GM18873 (cell line): ENCODE data around the gene ANTKMT.
A peak's percentile ranks its signal among the peaks of the same experiment; 100 is the strongest.
"Not testable (repeated sequence)": the region's sequence is repeated elsewhere in the genome, so short reads cannot be mapped to it uniquely, and the experiment has no call there.

Experiments used
- ATAC-seq: cut with Tn5 transposase; IDR thresholded peaks from one replicate; pipeline ENCODE4 v1.9.1; 2021; ENCODE audit warnings: mild to moderate bottlenecking, moderate library complexity, moderate number of reproducible peaks; ENCODE audit not compliant: unreplicated experiment, low FRiP score

ANTKMT gene

DNA sequence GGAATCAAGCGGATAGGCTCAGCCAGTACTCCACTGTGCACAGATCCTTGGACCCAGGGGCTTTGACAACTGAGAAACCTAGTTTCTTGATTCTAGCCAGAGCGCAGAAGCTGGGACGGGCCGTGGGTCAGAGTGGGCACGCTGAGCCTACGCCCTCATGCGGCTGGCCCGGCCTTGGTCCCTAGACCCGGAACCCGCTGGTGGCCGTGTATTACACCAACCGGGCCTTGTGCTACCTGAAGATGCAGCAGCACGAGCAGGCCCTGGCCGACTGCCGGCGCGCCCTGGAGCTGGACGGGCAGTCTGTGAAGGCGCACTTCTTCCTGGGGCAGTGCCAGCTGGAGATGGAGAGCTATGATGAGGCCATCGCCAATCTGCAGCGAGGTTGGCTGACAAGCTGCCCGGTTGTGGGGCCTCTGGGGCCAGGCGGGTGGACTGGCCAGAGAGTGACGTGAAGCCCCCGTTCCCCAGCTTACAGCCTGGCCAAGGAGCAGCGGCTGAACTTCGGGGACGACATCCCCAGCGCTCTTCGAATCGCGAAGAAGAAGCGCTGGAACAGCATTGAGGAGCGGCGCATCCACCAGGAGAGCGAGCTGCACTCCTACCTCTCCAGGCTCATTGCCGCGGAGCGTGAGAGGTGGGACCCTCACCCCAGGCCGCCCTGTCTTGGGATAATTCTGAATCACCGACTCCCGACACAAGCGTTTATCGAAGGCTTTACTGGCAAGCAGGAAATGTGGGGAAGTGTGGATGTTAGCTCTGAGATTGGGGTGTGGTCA lies 39.8 kb upstream of the ANTKMT start:
- ATAC-seq, result no peak

DNA sequence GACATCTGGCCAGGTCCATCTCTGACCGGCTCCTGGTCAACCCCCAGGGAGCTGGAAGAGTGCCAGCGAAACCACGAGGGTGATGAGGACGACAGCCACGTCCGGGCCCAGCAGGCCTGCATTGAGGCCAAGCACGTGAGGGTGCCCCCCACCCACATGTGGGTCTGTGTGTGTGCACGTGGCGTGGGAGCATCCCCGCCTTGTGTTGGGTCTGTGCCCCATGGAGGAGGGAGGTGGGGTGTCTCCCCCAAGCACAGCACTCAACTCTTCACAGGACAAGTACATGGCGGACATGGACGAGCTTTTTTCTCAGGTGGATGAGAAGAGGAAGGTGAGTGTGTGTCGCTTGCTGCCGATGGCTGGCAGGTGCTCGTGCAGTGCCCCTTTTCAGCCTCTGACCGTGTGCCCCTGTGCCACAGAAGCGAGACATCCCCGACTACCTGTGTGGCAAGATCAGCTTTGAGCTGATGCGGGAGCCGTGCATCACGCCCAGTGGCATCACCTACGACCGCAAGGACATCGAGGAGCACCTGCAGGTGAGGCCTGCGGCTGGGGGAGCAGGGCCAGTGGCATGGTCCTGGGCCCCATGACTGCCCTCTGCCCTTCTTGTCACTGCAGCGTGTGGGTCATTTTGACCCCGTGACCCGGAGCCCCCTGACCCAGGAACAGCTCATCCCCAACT lies 39.1 kb upstream of the ANTKMT start:
- ATAC-seq, result no peak

DNA sequence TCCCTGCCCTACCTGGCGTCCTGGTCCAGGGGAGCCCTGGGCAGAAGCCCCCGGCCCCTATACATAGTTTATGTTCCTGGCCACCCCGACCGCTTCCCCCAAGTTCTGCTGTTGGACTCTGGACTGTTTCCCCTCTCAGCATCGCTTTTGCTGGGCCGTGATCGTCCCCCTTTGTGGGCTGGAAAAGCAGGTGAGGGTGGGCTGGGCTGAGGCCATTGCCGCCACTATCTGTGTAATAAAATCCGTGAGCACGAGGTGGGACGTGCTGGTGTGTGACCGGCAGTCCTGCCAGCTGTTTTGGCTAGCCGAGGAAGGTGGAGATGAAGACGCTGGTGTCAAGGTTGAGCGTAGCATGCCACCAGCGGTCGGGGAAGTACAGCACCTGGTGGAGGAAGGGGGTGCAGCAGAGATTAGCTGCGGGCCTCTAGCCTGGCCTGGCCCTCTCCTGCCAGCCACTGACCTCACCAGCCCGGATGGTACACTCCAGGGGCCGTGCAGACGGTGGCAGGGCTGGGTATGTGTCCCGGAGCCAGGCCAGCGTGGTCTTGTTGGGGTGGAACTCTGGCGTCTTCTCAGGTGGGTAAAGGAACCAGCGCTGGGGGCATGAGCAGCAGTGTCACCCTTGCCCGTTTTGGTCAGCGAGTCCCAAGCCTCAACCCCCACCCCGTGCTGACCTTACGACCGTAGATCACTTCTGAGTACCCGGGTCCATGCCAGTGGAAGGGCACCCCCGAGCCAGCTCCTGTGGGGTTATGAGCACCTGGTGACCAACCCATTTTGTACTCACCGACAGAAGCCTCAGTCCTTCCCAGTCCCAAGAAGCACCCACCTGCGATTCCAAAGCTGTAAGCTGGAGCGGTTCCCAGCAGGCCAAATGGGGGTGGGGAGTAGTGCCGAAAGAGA lies 38.2 kb upstream of the ANTKMT start:
- ATAC-seq, result no peak

DNA sequence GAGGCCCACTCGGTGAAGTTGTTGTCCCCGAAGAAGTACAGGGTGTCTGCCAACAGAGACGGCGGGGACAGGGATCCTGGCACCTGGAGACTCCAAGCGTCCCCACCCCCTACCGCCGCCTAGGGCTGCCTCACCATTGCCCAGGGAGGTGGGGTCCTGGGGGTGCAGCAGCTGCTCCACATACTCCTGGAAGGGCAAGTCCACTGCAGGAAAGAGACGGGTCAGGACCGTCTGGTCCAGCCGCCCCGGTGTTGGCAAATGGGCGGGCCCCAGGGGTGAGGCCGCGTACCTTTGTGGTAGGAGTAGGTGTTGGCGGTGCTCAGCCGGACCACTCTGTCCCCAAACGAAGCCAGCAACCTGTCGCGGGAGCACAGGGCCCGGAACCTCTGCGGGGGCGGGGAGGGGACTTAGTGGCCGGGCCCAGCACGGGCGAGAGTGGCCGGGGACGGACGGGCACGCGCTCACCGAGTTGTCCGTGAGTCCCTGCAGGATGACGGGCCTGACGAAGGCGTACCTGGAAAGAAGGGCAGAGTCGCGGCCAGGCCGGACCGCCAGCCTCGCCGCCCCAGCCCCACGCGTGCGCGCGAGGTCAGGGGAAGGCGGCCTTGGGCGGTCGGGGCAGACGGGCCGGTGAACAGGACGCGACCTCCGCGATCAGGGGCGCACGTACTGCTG lies 37.4 kb upstream of the ANTKMT start:
- no peak for ATAC-seq

DNA sequence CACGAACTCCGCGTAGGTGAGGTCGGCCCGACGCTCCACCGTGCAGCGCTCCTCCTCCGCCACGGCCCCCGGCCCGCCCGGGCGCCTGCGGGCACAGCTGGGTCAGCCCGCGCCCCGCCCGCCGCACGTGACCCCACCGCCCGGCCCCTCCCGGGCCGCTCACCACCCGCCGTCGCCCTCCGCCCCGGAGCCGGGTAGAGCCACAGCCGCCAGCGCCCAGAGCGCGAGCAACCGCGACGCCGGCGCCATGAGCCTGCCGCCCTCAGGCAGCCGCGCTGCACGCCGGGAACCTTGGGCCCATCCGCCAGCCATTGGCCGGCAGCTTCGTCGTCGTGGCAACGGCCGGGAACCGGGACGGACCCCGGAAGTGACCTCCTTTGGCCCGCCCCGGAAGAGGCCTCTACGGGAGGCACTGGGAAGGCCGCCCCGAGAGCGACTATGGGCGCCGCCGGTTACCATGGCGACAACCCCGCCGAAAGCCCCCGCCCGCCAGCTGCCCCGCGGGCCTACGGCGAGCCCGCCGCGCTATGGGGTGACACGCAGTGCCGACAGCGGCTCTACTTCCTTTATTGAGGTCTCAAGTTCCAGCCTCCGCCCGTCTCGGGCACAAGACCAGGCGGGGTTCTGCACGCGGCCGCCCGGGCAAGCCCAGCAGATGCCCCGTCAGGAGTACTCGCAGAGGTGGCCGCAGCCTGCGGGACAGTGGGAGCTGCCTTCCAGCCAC lies 36.7 kb upstream of the ANTKMT start, which contains the start of gene JMJD8:
JMJD8 (minus strand) TSS at position 264 of the 724 bp plus-strand sequence; CDS start at position 249, 15 bp downstream.
- ATAC-seq, result peak; percentile 64

DNA sequence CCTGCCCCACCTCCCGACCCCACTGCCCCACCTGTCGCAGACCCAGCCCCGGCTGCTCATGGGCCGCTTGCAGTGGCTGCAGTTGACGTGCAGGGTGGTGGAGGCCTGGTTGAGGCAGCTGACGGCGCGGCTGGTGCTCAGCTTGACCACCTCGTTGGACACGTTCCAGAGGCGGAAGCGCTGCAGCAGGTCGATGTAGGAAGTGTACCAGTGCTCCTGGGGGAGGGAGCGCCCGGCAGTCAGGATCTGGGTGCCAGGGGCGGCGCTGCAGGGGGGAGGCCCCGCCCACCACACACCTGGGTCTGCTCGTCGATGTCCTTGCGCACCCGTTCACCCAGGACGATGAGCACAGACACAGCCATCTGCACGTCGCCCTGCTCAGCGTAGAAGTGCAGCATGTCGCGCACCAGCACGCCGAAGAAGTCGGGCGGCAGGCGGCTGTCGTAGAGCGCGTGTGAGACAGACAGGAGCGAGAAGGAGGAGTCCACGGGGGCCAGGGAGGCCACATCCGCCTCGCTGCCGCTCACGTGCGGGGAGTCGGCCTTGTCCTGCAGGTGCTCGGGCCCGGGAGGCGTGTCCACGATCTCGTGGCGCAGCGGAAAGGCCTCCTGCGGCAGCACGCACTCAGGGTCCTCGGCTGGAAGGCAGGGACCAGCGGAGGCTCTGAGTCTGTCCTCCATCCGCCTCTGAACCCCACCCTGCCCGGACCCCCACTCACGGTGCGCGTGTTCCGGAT lies 35.8 kb upstream of the ANTKMT start:
- ATAC-seq, result no peak

DNA sequence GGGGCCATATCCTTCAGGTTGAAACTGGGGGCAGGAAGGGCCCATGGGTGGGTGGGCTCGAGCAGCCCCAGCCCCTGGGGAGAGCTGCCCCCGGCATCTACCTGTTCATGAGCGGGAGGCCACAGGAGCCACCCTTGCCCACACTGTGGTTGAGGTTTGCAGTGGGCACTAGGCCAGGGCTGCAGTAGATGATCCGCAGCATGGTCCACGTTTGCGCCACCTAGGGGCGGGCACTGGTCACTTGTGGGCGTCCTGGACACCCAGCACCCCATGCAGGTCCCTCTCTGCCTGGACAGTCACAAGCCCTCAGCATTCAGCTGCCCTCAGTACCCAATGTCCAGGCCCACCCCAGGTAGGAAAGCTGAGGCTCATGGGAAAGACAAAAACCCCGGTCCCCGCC lies 35.0 kb upstream of the ANTKMT start:
- ATAC-seq, result no peak

DNA sequence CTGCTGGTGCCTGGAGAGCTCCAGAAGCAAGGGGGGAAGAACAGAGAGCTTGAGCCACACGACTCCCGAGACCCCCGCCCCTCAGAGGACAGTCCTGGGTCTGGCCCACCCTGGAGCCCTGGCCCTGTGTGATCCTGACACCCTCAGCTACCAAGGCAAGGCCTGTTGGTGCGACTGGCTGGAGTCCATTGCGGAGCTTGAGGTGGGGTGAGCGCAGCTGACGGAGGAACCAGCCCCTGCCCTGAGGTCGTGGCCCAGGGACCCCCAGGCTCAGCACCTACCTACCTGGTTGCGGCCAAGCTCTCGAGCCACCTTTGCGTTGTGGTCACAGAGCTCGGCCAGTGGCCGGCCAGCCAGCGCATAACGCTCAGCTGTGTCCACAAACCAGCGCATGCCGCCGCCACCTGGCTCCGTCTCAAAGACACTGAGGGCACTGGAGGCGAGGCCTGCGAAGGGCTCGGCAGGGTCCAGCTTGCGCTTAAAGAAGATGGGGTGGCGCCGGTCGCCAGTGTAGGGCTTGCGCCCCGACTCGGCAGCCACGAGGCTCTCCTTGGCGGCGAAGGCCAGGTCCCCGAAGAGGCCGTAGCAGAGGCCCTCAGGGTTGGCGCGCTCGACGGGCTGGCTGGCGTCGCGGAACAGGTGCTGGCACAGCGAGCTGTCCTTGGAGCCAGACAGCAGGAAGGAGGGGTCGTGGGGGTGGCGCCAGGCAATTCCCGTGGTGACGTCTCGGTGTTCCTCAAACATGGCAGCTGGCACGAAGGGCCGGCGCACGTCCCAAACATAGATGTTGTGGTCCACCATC lies 34.3 kb upstream of the ANTKMT start:
- ATAC-seq, result no peak

DNA sequence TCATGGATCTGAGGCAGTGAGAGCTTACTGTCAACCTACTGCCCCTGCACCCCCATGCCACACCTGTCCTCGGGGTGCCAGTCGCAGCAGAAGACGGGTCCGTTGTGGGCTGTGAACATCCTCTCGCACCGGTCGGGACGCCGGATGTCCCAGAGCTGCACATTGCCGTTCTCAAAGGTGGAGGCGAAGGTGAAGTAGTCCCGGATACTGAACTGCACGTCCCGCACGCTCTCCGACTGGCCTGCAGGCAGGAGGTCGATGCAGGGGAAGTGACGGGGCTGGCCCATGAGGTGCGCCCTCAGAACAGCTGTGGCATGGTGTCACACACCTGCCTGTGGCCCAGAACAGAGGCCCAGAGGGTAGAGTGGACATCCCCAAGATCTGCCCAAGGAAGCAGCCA lies 33.4 kb upstream of the ANTKMT start:
- ATAC-seq, result no peak

DNA sequence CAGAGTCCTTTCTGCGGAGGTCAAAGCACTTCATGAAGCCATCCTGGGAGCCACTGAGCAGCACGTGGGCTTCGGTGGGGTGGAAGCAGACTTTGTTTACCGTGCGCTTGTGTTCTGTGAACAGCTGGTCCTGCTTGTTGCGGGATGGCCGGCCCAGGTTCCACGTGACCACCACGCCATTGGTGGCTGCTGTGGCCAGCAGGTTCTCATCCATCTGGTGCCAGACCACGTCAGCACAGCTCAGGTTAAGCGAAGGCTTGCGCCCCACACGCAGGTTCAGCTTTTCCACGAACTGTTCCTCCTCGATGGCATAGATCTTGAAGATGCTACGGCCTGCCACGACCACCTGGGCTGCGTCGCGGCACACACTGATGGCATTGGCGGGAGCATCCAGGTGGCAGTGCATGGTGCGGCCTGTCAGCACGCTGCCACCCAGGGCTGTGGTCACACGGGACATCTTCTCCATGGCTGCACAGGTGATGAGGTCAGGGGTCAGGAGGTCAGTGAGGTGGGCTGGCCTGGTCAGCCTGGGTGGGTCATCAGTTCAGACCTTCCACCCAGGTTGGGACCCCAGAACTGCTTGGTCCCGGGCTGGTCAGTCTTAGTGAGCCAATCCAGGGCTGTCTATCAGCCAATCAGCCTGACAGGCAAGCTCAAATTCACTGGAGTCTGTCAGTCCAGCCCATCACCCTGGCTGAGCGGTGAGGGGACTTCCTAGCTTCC lies 31.6 kb upstream of the ANTKMT start:
- no peak for ATAC-seq

DNA sequence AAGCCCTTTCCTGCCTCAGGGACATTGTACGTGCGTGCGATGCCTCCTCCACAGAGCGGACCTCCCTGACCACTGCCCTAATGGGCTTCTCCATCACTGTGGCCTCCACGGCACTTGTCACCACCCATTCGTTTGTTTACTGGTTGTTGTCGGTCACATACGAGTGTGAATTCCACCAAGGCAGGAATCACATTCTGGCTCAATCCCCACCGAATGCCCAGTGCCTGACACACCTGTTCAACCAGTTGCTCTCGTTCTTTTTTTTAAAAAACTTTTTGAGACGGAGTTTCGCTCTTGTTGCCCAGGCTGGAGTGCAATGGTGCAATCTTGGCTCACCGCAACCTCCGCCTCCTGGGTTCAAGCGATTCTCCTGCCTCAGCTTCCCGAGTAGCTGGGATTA lies 29.7 kb upstream of the ANTKMT start:
- ATAC-seq, result not testable (repeated sequence)

DNA sequence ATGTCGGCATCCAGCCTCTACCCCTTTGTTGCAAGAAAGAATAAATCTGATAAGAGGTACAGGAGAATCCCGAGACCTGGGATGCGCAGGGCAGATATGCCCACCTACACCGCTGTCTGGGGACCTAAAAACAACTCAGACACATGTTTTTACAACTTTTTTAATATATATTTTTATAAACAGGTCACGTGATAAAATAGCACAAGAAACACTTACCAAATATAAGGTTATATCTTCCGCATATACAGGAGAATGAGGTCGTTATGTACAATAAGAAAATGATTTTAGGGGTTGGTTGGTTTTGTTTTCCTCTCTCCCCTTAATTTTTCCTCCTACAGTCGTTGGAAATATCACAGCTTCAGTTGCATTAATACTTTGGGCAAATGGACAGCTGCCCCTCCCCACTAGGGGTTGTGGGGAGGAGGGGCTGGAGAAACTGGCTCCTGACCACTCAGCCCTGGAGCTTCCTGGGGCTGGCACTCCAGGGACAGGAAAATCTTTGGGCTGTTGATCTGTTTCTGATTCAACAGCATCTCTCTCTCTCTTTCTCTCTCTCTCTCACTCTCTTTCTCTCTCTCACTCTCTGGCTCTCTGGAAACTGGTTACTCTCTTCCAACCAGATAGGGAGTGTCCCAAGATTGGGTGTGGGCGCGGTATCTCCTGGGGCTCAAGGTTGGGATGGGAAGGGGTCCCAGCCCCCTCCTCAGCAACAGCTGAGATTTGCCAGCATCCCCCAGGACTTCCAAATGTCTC lies 28.4 kb upstream of the ANTKMT start:
- ATAC-seq, result no peak

DNA sequence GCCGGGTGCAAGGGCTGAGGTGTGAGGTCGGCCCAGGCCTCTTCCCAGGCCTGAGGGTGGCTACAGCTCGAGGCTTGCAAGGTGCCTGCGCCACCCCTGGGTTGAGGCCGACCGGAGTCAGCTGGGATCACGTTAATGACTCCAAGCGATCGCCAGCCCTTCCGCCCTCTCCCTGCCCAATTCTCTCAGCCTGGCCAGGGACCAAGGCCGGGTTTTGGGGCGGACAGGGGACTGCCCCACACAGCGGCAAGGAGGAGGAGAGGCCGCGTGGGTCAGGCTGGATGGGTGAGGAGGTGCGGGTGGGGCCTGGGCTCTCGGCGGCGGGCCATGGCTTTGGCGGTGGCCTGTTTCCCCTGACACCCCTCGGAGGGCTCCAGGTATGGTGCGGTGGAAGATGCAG lies 27.6 kb upstream of the ANTKMT start:
- no peak for ATAC-seq

DNA sequence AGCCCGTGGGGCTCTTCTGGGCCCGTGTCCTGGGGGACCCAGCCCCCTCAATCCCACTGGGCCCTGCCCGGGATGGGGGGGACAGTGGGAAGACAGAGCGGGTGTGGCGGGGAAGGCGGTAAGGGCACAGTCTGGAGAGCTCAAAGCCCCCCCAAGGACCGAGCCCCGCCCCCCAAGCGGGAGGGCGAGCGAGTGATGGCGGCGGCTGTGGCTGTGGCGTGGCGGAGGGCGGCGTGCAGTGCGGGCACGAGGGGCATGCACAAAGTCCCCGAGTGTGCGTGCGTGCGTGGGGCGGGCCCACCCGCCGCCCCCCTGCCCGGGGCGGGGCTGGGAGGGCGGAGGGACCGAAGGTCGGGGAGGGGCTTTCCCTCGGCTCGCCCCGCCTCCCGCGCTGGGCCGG lies 27.2 kb upstream of the ANTKMT start:
- ATAC-seq, result no peak

DNA sequence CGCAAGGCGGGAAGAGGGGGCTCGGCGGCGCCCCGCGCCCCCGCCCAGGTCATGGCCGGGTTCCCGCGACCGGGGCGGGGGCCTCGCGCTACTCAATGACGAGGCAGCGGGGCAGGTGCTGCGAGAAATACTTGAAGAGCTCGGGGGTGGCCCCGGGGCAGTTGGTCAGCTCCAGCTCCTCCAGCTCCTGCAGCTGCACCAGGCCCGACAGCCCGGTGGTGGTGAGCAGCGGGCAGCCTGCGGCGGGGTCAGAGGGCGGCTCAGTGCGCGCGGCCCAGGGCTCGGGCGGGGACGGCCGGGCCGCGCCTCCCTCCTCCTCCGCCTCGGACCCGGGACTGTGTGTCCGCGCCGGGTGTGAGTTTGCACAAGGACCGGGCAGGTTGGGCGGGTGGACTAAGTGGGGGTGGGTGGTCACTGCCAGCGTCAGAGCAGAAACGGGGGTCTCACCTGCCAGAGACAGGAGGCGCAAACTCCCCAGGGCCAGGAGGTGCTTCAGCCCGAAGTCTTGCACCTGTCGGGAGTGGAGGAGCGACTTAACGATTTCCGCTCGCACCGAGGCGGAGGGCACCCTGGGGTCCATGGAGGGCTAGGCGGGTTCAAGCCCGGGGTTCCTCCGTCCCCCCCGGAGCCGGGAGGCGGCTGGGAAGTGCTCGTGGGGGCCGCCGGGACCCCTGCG lies 26.6 kb upstream of the ANTKMT start:
- no peak for ATAC-seq

DNA sequence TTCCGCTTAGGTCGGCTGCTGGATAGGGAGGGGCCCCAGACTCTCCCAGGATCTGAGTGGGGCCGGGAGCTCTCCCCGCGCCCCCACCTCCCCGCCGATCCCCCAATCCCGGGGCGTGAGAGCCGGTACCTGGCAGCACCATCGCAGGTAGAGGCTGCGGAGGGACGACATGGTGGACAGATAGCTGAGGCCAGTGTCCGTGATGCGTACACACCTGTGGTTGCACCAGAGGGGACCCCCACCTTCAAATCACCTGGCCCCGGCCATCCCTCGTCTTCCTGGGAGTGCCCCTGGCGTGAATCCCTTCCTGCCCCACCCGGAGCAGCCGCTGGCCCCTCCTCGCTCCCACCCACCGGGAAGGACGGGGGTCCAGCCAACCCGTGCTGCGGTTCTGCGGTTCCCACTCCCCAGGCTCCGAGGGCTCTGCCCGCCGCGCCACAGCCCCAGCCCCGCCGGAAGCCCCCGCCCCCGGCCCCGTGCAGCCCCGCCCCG lies 26.0 kb upstream of the ANTKMT start:
- ATAC-seq, result no peak
